Stimulated activated CD4-positive, alpha-beta T cell treated with anti-CD3 and anti-CD28 coated beads, Interleukin-1b, Interleukin-23, amount 100 ng/mL, for 4 hours (primary cell): ENCODE measurements around the gene USP34.
"Not testable (repeated sequence)": the region's sequence is repeated elsewhere in the genome, so short reads cannot be mapped to it uniquely, and the experiment has no call there.

Source experiments
- DNase-seq, 2 donors: peaks; one replicate each; pipeline ENCODE4 v3.0.0-alpha.2; 2020; ENCODE audit warnings: low read depth in 2 of 2

USP34 gene

DNA sequence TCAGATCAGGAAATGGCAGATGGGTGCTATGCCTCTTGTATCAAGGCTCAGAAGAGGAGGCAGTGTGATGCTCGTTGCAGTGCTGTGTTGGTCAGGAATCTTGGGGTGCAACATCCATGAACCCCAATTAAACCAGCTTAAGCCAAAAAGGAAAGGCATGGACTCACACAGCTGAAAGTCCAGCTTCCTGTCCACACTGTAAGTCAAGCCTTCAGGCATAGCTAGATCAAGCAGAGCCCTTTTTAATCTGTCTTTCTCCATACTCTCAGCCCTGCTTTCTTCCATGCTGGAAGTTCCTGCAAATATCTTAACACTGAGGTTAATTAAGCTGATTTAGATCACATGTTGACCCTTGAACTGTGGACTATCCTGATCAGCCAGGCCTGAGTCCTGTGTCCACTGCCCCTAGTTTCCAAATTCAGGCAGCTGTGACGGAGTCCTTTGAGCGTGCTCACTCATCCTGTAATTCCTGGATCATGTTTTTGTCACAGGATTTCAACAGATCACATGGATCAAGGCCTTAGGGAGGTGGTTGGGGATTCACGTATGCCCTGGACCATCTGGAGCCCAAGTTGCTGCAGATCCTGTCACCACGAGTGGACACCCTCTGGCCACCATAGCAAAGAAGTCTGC, 313.4 kb downstream of the USP34 start:
- no peak for DNase-seq

DNA sequence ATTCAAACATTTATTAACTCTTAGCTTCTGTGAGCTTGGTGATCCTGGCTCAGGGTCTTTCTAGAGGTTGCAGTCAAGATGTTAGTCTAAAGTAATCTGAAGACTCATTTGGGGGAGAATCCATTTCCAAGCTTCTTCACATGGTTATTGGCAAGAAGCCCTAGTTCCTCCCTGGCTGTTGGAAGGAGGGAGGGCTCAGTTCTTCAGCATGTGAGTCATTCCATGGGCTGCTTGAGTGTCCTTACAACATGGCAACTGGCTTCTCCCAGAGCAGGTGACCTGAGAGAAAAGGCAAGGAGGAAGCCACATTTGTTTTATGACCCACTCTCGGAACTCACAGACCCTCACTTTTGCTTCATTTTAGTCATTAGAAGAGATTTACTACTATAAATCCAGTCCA, 319.5 kb downstream of the USP34 start:
- no peak for DNase-seq

DNA sequence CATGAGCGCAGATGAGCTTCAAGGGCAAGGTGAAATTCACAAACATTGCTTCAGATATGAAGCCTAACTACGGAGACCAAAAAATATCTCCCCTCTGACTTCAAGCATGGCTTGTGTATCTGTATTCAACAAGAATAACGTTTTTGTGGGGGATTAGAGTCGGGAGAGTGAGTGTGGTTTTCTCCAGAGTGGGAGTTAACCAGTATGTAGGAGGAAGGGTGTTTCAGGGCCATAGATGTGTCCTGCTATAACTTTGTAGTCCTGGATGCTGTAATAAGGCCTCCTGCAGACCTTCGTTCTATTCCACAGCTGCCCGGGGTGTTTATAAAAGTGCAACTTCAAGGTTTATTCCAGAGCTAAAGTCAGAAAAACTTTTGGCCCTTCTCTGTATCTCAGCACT, 321.8 kb downstream of the USP34 start:
- no peak for DNase-seq

- DNase-seq, result not testable (repeated sequence)
These were observed 322.8 kb downstream of the USP34 start for GRCh38 chr2:61148091-61148490.

DNA sequence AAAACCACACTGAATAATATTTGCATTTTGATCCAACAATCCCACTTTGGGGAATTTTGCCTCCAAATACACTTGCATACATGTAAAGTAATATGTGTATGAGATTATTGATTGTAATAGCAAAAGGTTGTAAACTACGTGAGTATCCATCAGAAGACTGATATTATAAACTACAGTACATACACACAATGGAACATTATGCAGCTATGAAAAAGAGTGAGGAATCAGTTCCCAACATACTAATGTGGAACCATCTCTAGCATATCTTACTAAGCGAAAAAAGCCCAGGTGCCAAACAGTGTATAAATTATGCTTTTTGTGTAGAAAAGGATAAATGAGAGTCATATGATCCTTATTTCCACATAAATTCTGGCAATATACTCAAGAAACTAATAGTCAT, 324.9 kb downstream of the USP34 start:
- no peak for DNase-seq

GRCh38 chr2:61144697-61145268, 326.1 kb downstream of the USP34 start:
- DNase-seq, result peak; percentile 85 to 93

DNA sequence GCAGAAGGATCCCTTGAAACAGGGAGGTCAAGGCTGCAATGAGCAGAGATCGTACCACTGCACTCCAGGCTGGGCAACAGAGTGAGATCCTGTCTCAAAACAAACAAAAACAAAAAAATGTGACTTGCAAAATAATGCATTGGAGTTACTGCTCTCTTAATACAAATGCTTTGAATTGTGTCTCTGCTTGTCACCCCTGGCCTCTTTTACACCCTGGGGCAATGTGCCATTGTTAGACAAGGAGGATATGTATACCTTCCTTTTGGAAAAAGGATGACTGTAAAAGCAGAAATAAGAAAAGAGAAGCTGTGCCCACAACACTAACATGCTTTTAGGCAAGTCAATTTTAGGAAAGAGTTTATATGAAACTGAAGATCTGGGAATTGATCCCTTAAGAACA, 329.7 kb downstream of the USP34 start:
- DNase-seq, result no peak

DNA sequence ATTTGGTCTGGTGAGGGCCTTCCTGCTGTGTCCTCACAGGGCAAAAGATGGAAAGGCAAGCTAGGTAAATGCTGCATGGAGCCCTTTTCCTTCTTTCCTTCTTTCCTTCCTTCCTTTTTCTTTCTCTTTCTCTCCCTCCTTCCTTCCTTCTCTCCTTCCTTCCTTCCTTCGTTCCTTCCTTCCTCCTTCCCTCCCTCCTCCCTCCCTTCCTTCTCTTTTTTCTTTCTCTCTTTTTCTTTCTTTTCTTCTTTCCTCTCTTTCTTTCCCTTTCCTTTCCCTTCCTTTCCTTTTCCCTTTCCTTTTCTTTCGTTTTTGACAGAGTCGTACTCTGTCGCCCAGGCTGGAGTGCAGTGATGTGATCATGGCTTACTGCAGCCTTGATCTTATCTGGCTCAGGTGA, 332.0 kb downstream of the USP34 start:
- no peak for DNase-seq
